ENCODE data around the gene STXBP5. TPM values are rescaled to one million over a fixed set of nuclear protein-coding genes. Genes with fewer than 3 reads are reported as not detected.

STXBP5 gene
- total and polyA plus RNA-seq, 9 of the 15 experiments (the other 6 are each of a cell fraction or from before 2014, with no cell fraction given), result 23.3 to 172 (median 71.5) TPM

GRCh38 chr6:147217840-147218404, 13.7 kb downstream of the STXBP5 start (continued):
- no peak for TF ChIP-seq ARID4B (CRISPR knock-in tag; IDR thresholded peaks at IDR 0.05)
- TF ChIP-seq RBFOX2 (IDR thresholded peaks at IDR 0.05; ENCODE audit: low read depth, low read length), result peak; percentile 42
- no peak for TF ChIP-seq ZNF280B (CRISPR knock-in tag; IDR thresholded peaks at IDR 0.05)
- no peak for TF ChIP-seq ERF (CRISPR knock-in tag; IDR thresholded peaks at IDR 0.05)
- no peak for TF ChIP-seq ZNF444 (CRISPR knock-in tag; IDR thresholded peaks at IDR 0.05)
- TF ChIP-seq ZNF408 (CRISPR knock-in tag; IDR thresholded peaks at IDR 0.05; ENCODE audit: low read depth), result no peak
- TF ChIP-seq DPF2 (IDR thresholded peaks at IDR 0.05), result no peak
- no peak for TF ChIP-seq SAP30 (IDR thresholded peaks at IDR 0.05; ENCODE audit: borderline replicate concordance, insufficient read depth, low read depth, low read length, poor library complexity, severe bottlenecking)
- TF ChIP-seq SRSF7 (optimal IDR thresholded peaks at IDR 0.05; ENCODE audit: low read depth, low read length), result no peak
- no peak for TF ChIP-seq DMBX1 (CRISPR knock-in tag; IDR thresholded peaks at IDR 0.05; ENCODE audit: borderline replicate concordance)
- 0 out of 4 replicates have a peak, but pooled peaks of 1 of the 2 experiments have one; percentile 0 for TF ChIP-seq MAZ (CRISPR knock-in tag; conservative IDR thresholded peaks at IDR 0.05 in 1 of 2, IDR thresholded peaks at IDR 0.05 in 1 of 2)
- TF ChIP-seq CBX5 (IDR thresholded peaks at IDR 0.05; ENCODE audit: borderline replicate concordance, low read depth), result no peak
- no peak for TF ChIP-seq CHAMP1 (IDR thresholded peaks at IDR 0.05)
- TF ChIP-seq ELK3 (CRISPR knock-in tag; IDR thresholded peaks at IDR 0.05), result no peak
- no peak for TF ChIP-seq KLF1 (tag; IDR thresholded peaks at IDR 0.05)
- no peak for TF ChIP-seq HNRNPUL1 (IDR thresholded peaks at IDR 0.05; ENCODE audit: low read length)
- TF ChIP-seq HMG20B (CRISPR knock-in tag; IDR thresholded peaks at IDR 0.05), result no peak
- TF ChIP-seq NFIX (CRISPR knock-in tag; IDR thresholded peaks at IDR 0.05; ENCODE audit: low read depth), result no peak
- no peak for TF ChIP-seq RBM34 (IDR thresholded peaks at IDR 0.05; ENCODE audit: borderline replicate concordance, insufficient read depth, low read length)

Measured in K562 (cell line).